ENCODE data around the gene PNPLA7.
A peak's percentile ranks its signal among the peaks of the same experiment; 100 is the strongest.

- TF ChIP-seq CTCF (IDR thresholded peaks at IDR 0.05) (peak in 1 of 3 donors; percentile 55), POLR2A (IDR thresholded peaks at IDR 0.05) (no peak)
Observed at GRCh38 chr9:137551264-137552021, 1.2 kb upstream of the PNPLA7 start, which contains the start of gene MRPL41.

Data from lower leg skin (tissue), 3 donors.